A549 treated with Hydrocortisone at 1 μM for 4 hours (cell line): ENCODE measurements around the gene DUS2. TPM values are rescaled to one million over a fixed set of nuclear protein-coding genes. Genes with fewer than 3 reads are reported as not detected.

Experiments used
- total RNA-seq: library from RNA; stranded (reverse); fragments of 200-300 nt; extraction: Qiagen RNA extraction; gene quantifications from 5 replicates; pipeline ENCODE4 v1.2.3, GENCODE V29; 2022

DUS2 gene
- 16.6 to 18.5 TPM (median 17.3 TPM) in 5 replicates for total RNA-seq

DNA sequence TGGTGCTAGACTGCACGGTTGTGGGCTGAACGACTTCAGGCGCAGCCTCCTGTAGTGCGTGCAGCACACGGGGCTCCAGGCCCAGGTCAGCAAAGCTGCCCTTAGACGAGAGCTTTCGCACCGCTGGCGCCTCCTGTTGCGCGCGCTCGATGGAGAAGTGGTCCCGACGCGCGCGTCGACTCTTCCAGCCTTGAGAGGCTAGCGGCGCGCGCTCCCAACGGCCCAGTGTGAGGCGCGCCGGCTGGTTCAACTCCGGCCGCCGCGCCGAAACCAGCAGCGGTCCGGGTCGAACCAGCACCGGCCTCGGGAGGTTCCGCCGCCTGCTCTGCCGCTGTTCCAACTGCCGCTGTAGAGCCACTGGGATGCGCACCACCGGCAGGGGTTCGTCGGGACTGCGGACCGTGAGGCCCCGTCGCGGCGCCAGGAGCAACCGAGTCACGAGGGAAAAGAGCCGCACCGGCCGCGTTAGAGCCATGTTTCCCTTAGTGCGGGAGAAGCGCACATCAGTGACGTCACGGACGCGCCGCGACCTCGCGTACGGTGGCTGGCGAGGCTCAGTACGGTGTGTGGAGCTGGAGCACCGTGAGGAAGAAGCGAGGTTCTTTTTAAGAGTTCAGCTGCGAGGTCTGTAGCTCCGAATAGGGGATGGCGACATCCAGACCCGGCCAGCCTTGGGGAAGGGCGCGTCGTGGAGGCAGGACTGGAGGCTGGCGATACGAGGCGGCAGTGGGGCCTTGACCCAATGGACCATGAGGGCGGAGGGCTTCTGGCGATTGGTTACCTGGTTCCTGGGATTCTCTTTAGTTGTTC is at the start of gene DUS2, which contains the start of gene DDX28:
Gene DUS2, plus strand, starts transcription at position 557 of the 810 bp plus-strand sequence. CDS start 14,740 bp downstream, outside the sequence.
Gene DDX28, minus strand, starts transcription at position 505 of the 810 bp plus-strand sequence. Its CDS starts 30 bp downstream, at position 475.

DNA sequence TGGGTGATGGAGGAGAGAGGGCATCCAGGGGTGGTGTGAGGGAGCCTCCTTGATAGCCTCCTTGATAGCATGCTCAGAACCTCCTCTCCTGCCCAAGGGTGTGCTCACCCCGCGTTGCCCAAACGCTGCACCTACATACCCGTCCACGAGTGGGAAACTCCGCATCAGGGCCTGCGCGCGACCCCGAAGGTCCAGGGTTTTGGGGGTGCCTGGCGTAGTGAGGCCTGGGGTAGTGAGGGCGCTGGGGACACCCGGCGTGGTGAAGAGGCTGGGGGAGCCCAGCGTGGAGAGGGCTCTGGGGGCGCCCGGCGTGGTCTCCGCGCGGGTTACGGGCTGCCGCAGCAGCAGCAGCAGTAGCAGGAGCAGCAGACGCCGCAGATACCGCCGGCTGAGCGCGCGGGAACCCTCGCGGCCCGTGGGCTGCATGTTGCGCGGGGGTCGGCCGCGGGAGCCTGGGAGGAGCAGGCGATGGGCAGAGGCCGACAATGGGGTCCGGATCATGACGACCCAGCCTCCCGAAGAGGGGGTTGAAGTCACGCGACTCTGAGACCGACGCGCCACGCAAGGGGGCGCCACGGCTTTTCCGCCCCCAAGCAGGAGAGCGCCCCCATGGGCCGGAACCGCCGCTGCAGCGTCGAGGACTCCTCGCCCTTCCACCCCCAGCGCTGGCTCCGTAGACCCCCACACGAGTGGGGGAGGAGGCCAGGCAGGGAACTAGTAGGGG is 43.0 kb upstream of the DUS2 start, which contains the start of gene DPEP3:
Gene DPEP3, minus strand, starts transcription at position 545 of the 724 bp plus-strand sequence. Its CDS starts 119 bp downstream, at position 426.

DNA sequence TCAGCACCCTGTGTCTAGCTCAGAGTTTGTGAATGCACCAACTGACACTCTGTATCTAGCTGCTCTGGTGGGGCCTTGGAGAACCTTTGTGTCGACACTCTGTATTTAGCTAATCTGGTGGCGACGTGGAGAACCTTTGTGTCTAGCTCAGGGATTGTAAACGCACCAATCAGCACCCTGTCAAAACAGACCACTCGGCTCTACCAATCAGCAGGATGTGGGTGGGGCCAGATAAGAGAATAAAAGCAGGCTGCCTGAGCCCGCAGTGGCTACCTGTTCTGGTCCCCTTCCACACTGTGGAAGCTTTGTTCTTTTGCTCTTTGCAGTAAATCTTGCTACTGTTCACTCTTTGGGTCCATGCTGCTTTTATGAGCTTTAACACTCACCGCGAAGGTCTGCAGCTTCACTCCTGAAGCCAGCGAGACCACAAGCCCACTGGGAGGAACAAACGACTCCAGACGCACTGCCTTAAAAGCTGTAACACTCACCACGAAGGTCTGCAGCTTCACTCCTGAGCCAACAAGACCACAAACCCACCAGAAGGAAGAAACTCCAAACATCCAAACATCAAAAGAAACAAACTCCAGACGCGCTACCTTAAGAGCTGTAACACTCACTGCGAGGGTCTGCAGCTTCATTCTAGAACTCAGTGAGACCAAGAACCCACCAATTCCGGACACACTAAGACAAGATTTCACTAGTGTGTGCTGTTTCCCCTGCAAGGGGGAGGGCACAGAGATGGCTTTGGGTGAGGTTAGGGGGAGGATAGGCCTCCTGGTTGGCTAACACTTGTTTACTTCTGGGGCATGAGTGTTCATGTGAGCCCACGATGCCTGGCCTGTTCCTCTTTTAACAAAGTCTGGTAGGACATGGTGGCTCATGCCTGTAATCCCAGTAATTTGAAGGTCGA is 24.1 kb upstream of the DUS2 start, which contains the start of gene DPEP2:
Gene DPEP2, minus strand, starts transcription at position 706 of the 910 bp plus-strand sequence. CDS start 6,272 bp downstream, outside the sequence.

DNA sequence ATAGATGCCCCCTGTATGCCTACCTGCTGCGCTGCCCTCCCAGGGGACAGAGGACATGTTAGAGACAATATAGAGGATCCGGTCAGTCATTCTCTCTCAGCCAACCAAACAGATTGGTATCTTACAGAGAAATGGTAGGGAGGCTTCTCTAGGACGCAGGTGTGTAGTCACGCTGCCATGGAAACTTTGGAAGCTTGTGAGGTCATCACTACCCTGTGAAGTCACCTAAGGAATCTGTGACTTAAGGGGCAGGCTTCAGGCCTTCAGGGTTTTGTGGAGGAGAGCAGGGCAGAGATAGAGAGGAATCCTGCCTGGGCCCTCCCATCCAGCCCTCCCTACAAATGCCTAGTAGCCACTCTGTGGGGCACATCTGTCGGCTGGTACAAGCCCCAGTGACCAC is 7.4 kb upstream of the DUS2 start, which contains the start of gene DPEP2NB:
Gene DPEP2NB, minus strand, starts transcription at position 231 of the 400 bp plus-strand sequence. Its CDS starts 141 bp downstream, at position 90.

GRCh38 chr16:68085259-68086071 is 62.4 kb downstream of the DUS2 start, which contains the start of gene NFATC3:
TSS of gene NFATC3 (plus strand) at chr16:68085370. CDS start at chr16:68085682, 312 bp downstream.

Other genes with a start within 250 kb of the DUS2 start
- 8.2 to 9.6 TPM (median 8.8 TPM) in 5 replicates for gene RANBP10, start 216.7 kb upstream of the DUS2 start, total RNA-seq
- 0.31 to 0.78 TPM (median 0.48 TPM) in 5 replicates for gene TSNAXIP1, start 216.4 kb upstream of the DUS2 start, total RNA-seq
- 30.7 to 42.9 TPM (median 39.1 TPM) in 5 replicates for gene THAP11, start 181.0 kb upstream of the DUS2 start, total RNA-seq
- gene NUTF2, start 176.4 kb upstream of the DUS2 start, total RNA-seq, result 230 to 249 TPM (median 238 TPM) in 5 replicates
- gene CENPT, start 175.6 kb upstream of the DUS2 start, total RNA-seq, result 24.3 to 27.5 TPM (median 26.6 TPM) in 5 replicates
- gene EDC4, start 150.2 kb upstream of the DUS2 start, total RNA-seq, result 55.4 to 57.6 TPM (median 56.0 TPM) in 5 replicates
- gene NRN1L, start 138.4 kb upstream of the DUS2 start, total RNA-seq, result 0.17 to 0.32 TPM (median 0.23 TPM) in 3 of 5 replicates, not detected in the others
- gene PSKH1, start 130.0 kb upstream of the DUS2 start, total RNA-seq, result 13.2 to 16.0 TPM (median 14.7 TPM) in 5 replicates
- 1.1 to 2.0 TPM (median 1.5 TPM) in 5 replicates for gene CTRL, start 91.4 kb upstream of the DUS2 start, total RNA-seq
- 35.7 to 57.9 TPM (median 49.6 TPM) in 5 replicates for gene PSMB10, start 86.4 kb upstream of the DUS2 start, total RNA-seq
- gene LCAT, start 79.2 kb upstream of the DUS2 start, total RNA-seq, result 8.2 to 13.3 TPM (median 11.3 TPM) in 5 replicates
- 26.4 to 33.2 TPM (median 30.0 TPM) in 5 replicates for gene SLC12A4, start 54.6 kb upstream of the DUS2 start, total RNA-seq
- gene DPEP3, start 42.8 kb upstream of the DUS2 start, total RNA-seq, result not detected in 5 replicates
- not detected in 5 replicates for gene DPEP2, start 23.8 kb upstream of the DUS2 start, total RNA-seq
- gene DPEP2NB, start 7.4 kb upstream of the DUS2 start, total RNA-seq, result not detected in 5 replicates
- gene DDX28, start 52 bp upstream of the DUS2 start, total RNA-seq, result 18.4 to 21.0 TPM (median 20.7 TPM) in 5 replicates
- gene NFATC3, start 62.1 kb downstream of the DUS2 start, total RNA-seq, result 12.8 to 16.1 TPM (median 14.0 TPM) in 5 replicates
- gene ESRP2, start 212.8 kb downstream of the DUS2 start, total RNA-seq, result 0.08 to 0.22 TPM (median 0.09 TPM) in 5 replicates
- gene PLA2G15, start 222.1 kb downstream of the DUS2 start, total RNA-seq, result 13.3 to 17.0 TPM (median 16.0 TPM) in 5 replicates
- 30.2 to 39.3 TPM (median 32.9 TPM) in 5 replicates for gene SLC7A6, start 241.2 kb downstream of the DUS2 start, total RNA-seq